Measurements from ENCODE around the gene SNCA.

SNCA gene

DNA sequence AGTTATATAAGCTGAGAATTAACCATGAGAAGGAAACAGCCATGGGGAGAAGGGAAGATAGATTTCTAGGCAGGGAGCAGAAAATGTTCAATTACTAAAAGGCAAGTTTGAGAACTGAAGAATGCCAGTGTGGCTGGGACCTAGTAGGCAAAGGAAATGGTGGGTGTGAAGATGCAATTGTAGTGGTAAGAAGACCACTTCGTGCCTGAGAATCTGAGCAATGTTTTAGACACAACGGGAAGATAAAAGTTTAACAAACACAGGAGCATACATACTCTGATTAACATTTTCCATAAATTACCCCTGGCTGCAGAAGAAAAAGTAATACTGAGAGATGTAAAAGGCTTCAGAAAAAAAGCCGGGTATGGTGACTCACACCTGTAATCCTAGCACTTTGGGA, 39.6 kb upstream of the SNCA start:
- no peak for ATAC-seq

DNA sequence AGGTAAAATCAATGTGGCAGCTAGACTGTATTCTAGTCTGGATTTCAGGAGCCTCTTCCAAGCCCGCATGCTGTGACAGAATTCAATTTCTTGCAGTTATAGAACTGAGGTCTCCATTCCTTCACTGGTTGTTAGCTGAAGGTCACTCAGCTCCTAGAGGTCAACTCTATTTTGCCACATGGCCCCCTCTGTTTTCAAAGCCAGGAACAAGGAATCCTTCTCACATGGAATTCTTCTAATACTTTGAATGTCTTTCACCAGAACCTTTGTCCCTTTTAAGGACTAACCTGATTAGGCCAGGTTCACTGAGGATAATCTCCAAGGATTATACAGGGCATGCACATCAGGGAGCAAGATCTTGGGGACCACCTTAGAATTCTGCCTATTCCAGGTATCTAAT, 34.2 kb upstream of the SNCA start:
- TF ChIP-seq ISL1 (CRISPR knock-in tag; IDR thresholded peaks at IDR 0.05) (no peak), ZNF70 (CRISPR knock-in tag; IDR thresholded peaks at IDR 0.05) (no peak), SNAI2 (CRISPR knock-in tag; IDR thresholded peaks at IDR 0.05) (no peak), ARNTL (CRISPR knock-in tag; IDR thresholded peaks at IDR 0.05; ENCODE audit: borderline replicate concordance, low read depth) (no peak), TOX (CRISPR knock-in tag; IDR thresholded peaks at IDR 0.05; ENCODE audit: borderline replicate concordance) (no peak), ZNF8 (CRISPR knock-in tag; IDR thresholded peaks at IDR 0.05) (no peak), ZNF565 (CRISPR knock-in tag; conservative IDR thresholded peaks at IDR 0.05; ENCODE audit: low read depth) (no peak), GLIS3 (CRISPR knock-in tag; IDR thresholded peaks at IDR 0.05) (no peak), ESRRG (CRISPR knock-in tag; IDR thresholded peaks at IDR 0.05) (no peak)
- TF ChIP-seq, protein P1, sequence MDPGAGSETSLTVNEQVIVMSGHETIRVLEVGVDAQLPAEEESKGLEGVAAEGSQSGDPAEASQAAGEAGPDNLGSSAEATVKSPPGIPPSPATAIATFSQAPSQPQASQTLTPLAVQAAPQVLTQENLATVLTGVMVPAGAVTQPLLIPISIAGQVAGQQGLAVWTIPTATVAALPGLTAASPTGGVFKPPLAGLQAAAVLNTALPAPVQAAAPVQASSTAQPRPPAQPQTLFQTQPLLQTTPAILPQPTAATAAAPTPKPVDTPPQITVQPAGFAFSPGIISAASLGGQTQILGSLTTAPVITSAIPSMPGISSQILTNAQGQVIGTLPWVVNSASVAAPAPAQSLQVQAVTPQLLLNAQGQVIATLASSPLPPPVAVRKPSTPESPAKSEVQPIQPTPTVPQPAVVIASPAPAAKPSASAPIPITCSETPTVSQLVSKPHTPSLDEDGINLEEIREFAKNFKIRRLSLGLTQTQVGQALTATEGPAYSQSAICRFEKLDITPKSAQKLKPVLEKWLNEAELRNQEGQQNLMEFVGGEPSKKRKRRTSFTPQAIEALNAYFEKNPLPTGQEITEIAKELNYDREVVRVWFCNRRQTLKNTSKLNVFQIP (CRISPR knock-in tag; IDR thresholded peaks at IDR 0.05; ENCODE audit: borderline replicate concordance, low read depth) = no peak
- TF ChIP-seq, protein P2, sequence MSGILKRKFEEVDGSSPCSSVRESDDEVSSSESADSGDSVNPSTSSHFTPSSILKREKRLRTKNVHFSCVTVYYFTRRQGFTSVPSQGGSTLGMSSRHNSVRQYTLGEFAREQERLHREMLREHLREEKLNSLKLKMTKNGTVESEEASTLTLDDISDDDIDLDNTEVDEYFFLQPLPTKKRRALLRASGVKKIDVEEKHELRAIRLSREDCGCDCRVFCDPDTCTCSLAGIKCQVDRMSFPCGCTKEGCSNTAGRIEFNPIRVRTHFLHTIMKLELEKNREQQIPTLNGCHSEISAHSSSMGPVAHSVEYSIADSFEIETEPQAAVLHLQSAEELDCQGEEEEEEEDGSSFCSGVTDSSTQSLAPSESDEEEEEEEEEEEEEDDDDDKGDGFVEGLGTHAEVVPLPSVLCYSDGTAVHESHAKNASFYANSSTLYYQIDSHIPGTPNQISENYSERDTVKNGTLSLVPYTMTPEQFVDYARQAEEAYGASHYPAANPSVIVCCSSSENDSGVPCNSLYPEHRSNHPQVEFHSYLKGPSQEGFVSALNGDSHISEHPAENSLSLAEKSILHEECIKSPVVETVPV (CRISPR knock-in tag; IDR thresholded peaks at IDR 0.05) = no peak
- no peak for ATAC-seq

More for the DNA sequence above, 39.6 kb upstream of the SNCA start:
- TF ChIP-seq PPARA (CRISPR knock-in tag; IDR thresholded peaks at IDR 0.05; ENCODE audit: borderline replicate concordance) = no peak
- no peak for TF ChIP-seq BACH2 (CRISPR knock-in tag; IDR thresholded peaks at IDR 0.05; ENCODE audit: borderline replicate concordance)
- TF ChIP-seq, protein P3, sequence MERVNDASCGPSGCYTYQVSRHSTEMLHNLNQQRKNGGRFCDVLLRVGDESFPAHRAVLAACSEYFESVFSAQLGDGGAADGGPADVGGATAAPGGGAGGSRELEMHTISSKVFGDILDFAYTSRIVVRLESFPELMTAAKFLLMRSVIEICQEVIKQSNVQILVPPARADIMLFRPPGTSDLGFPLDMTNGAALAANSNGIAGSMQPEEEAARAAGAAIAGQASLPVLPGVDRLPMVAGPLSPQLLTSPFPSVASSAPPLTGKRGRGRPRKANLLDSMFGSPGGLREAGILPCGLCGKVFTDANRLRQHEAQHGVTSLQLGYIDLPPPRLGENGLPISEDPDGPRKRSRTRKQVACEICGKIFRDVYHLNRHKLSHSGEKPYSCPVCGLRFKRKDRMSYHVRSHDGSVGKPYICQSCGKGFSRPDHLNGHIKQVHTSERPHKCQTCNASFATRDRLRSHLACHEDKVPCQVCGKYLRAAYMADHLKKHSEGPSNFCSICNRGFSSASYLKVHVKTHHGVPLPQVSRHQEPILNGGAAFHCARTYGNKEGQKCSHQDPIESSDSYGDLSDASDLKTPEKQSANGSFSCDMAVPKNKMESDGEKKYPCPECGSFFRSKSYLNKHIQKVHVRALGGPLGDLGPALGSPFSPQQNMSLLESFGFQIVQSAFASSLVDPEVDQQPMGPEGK (CRISPR knock-in tag; IDR thresholded peaks at IDR 0.05; ENCODE audit: borderline replicate concordance) = no peak
- TF ChIP-seq, protein P1 (CRISPR knock-in tag; IDR thresholded peaks at IDR 0.05; ENCODE audit: borderline replicate concordance, low read depth) = no peak
- TF ChIP-seq ZNF565 (CRISPR knock-in tag; conservative IDR thresholded peaks at IDR 0.05; ENCODE audit: low read depth) = no peak
- TF ChIP-seq, protein P4, sequence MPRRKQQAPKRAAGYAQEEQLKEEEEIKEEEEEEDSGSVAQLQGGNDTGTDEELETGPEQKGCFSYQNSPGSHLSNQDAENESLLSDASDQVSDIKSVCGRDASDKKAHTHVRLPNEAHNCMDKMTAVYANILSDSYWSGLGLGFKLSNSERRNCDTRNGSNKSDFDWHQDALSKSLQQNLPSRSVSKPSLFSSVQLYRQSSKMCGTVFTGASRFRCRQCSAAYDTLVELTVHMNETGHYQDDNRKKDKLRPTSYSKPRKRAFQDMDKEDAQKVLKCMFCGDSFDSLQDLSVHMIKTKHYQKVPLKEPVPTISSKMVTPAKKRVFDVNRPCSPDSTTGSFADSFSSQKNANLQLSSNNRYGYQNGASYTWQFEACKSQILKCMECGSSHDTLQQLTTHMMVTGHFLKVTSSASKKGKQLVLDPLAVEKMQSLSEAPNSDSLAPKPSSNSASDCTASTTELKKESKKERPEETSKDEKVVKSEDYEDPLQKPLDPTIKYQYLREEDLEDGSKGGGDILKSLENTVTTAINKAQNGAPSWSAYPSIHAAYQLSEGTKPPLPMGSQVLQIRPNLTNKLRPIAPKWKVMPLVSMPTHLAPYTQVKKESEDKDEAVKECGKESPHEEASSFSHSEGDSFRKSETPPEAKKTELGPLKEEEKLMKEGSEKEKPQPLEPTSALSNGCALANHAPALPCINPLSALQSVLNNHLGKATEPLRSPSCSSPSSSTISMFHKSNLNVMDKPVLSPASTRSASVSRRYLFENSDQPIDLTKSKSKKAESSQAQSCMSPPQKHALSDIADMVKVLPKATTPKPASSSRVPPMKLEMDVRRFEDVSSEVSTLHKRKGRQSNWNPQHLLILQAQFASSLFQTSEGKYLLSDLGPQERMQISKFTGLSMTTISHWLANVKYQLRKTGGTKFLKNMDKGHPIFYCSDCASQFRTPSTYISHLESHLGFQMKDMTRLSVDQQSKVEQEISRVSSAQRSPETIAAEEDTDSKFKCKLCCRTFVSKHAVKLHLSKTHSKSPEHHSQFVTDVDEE (CRISPR knock-in tag; IDR thresholded peaks at IDR 0.05) = no peak
- TF ChIP-seq ZC3H10 (CRISPR knock-in tag; IDR thresholded peaks at IDR 0.05) = no peak
- no peak for TF ChIP-seq RARB (CRISPR knock-in tag; IDR thresholded peaks at IDR 0.05)
- no peak for TF ChIP-seq ARNTL (CRISPR knock-in tag; IDR thresholded peaks at IDR 0.05; ENCODE audit: borderline replicate concordance, low read depth)
- no peak for TF ChIP-seq ZFP30 (CRISPR knock-in tag; IDR thresholded peaks at IDR 0.05)
- TF ChIP-seq ISL1 (CRISPR knock-in tag; IDR thresholded peaks at IDR 0.05) = no peak
- TF ChIP-seq ESRRG (CRISPR knock-in tag; IDR thresholded peaks at IDR 0.05) = no peak
- TF ChIP-seq CSDC2 (CRISPR knock-in tag; IDR thresholded peaks at IDR 0.05) = no peak
- TF ChIP-seq ZNF70 (CRISPR knock-in tag; IDR thresholded peaks at IDR 0.05) = no peak
- no peak for TF ChIP-seq ZFP3 (CRISPR knock-in tag; IDR thresholded peaks at IDR 0.05)
- no peak for TF ChIP-seq TCF4 (CRISPR knock-in tag; IDR thresholded peaks at IDR 0.05; ENCODE audit: borderline replicate concordance)
- TF ChIP-seq OSR1 (CRISPR knock-in tag; IDR thresholded peaks at IDR 0.05) = no peak

Data from SK-N-SH treated with all-trans-retinoic acid at 6 μM for 48 hours (cell line).